WTC11 (cell line): ENCODE measurements around the gene GMPR. TPM values are rescaled to one million over a fixed set of nuclear protein-coding genes. Genes with fewer than 3 reads are reported as not detected.
"Not testable (repeated sequence)": the region's sequence is repeated elsewhere in the genome, so short reads cannot be mapped to it uniquely, and the experiment has no call there.

ENCODE experiments used
- ATAC-seq: fragments of 200-7000 bp; cut with Tn5 transposase; 2 replicates; pipeline ENCODE4 v1.10.0; 2021; ENCODE audit warnings: mild to moderate bottlenecking, moderate library complexity
- CTCF ChIA-PET: fragments of 300-600 bp; sonication (Branson Sonifier 250); formaldehyde crosslinking; loops from one replicate; lab custom pipeline; 2021; ENCODE audit warnings: antibody characterized with exemption; lab: Charles Lee
- POLR2A ChIA-PET: fragments of 350-600 bp; sonication (Branson Sonifier 250); formaldehyde crosslinking; loops from one replicate; lab custom pipeline; 2021; ENCODE audit warnings: antibody characterized with exemption; lab: Charles Lee
- DNase-seq: peaks from one replicate; pipeline ENCODE4 v3.0.0; 2021; ENCODE audit warnings: low spot score
- H3K27ac Mint-ChIP-seq: 2 replicates; pipeline ENCODE4 v1.8.0; 2021; ENCODE audit warnings: mixed read lengths
- H3K27me3 Mint-ChIP-seq: 2 replicates; pipeline ENCODE4 v1.8.0; 2021; ENCODE audit warnings: low read depth, mild to moderate bottlenecking, moderate library complexity, mixed read lengths
- H3K36me3 Mint-ChIP-seq: 2 replicates; pipeline ENCODE4 v1.8.0; 2021; ENCODE audit warnings: mixed read lengths
- H3K4me1 Mint-ChIP-seq: 2 replicates; pipeline ENCODE4 v1.8.0; 2022; ENCODE audit warnings: mixed read lengths
- H3K4me3 Mint-ChIP-seq: 2 replicates; pipeline ENCODE4 v1.8.0; 2021; ENCODE audit warnings: mild to moderate bottlenecking, moderate library complexity, mixed read lengths
- H3K9me3 Mint-ChIP-seq: 2 replicates; pipeline ENCODE4 v1.8.0; 2021; ENCODE audit warnings: mixed read lengths
- FOXJ3 ChIP-seq: sonication (generic); formaldehyde crosslinking; IDR thresholded peaks from 2 replicates; pipeline ENCODE4 v1.9.0; 2021; ENCODE audit warnings: missing genetic modification reagents, mild to moderate bottlenecking, borderline replicate concordance
- FOXK1 ChIP-seq: sonication (generic); formaldehyde crosslinking; IDR thresholded peaks from 2 replicates; pipeline ENCODE4 v1.8.0; 2022; ENCODE audit warnings: mild to moderate bottlenecking, moderate library complexity, missing genetic modification reagents
- JAZF1 ChIP-seq: fragments of 250-450 bp; sonication (Bioruptor Pico); IDR thresholded peaks from 2 replicates; pipeline ENCODE4 v1.9.0; 2021; ENCODE audit warnings: moderate library complexity, mild to moderate bottlenecking, inconsistent platforms
- MXD4 ChIP-seq: fragments of 250-450 bp; sonication (Bioruptor Pico); IDR thresholded peaks from 2 replicates; pipeline ENCODE4 v1.8.0; 2021; ENCODE audit warnings: mild to moderate bottlenecking, moderate library complexity, borderline replicate concordance
- SMAD3 ChIP-seq: sonication (generic); formaldehyde crosslinking; IDR thresholded peaks from 2 replicates; pipeline ENCODE4 v1.8.0; 2022; ENCODE audit warnings: missing genetic modification reagents, mild to moderate bottlenecking, borderline replicate concordance
- TEAD4 ChIP-seq: sonication (generic); formaldehyde crosslinking; IDR thresholded peaks from 2 replicates; pipeline ENCODE4 v1.8.0; 2022; ENCODE audit warnings: mild to moderate bottlenecking, missing genetic modification reagents
- ZNF263 ChIP-seq: sonication (generic); formaldehyde crosslinking; IDR thresholded peaks from 2 replicates; pipeline ENCODE4 v1.8.1; 2022; ENCODE audit warnings: low read depth, mild to moderate bottlenecking, moderate library complexity, missing genetic modification reagents
- total RNA-seq: library from RNA; stranded (reverse); gene quantifications from 3 replicates; pipeline ENCODE4 v1.2.3, GENCODE V29; 2021
- TF ChIP-seq, protein P1 (sequence below): sonication (generic); formaldehyde crosslinking; IDR thresholded peaks from 2 replicates; pipeline ENCODE4 v1.8.1; 2022; ENCODE audit warnings: low read depth, missing genetic modification reagents, borderline replicate concordance
- TF ChIP-seq, protein P2 (sequence below): fragments of 250-450 bp; sonication (Bioruptor Pico); IDR thresholded peaks from 2 replicates; pipeline ENCODE4 v1.9.0; 2021; ENCODE audit warnings: mild to moderate bottlenecking
- TF ChIP-seq, protein P3 (sequence below): sonication (generic); formaldehyde crosslinking; IDR thresholded peaks from 2 replicates; pipeline ENCODE4 v1.8.1; 2022; ENCODE audit warnings: missing genetic modification reagents, borderline replicate concordance
- TF ChIP-seq, protein P4 (sequence below): fragments of 250-450 bp; sonication (Bioruptor Pico); IDR thresholded peaks from 2 replicates; pipeline ENCODE4 v1.9.0; 2021; ENCODE audit warnings: mild to moderate bottlenecking, borderline replicate concordance
- TF ChIP-seq, protein P5 (sequence below): sonication (generic); formaldehyde crosslinking; IDR thresholded peaks from 2 replicates; pipeline ENCODE4 v1.8.1; 2023; ENCODE audit warnings: mild to moderate bottlenecking, missing genetic modification reagents, moderate library complexity
- TF ChIP-seq, protein P6 (sequence below): sonication (generic); formaldehyde crosslinking; IDR thresholded peaks from 2 replicates; pipeline ENCODE4 v1.8.1; 2023; ENCODE audit warnings: mild to moderate bottlenecking, moderate library complexity, missing genetic modification reagents

GMPR gene
- total RNA-seq, 1 experiment from 2014 or later: 2.4 TPM

DNA sequence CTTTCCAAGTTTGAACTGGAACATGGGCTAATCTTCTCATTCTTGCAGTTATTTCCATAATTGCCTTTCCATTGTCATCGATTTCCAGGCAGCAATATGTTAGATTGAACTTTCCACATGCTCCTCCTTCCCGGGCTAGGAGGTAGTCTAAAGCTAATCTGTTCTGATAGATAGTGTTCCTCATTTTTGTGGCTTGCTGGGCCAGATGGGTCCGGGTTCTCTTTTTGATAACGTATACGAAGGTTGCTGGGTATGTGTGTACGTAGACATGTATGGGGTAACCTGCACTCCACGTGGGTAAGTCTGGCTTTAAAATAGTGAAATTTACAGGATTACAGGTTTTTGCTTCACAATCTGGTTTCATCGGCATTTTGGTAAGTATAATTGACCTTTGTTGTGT, 14.0 kb upstream of the GMPR start (continued):
- TF ChIP-seq ZNF263: no peak
- TF ChIP-seq FOXK1 (CRISPR knock-in tag): no peak
- TF ChIP-seq, protein P1, sequence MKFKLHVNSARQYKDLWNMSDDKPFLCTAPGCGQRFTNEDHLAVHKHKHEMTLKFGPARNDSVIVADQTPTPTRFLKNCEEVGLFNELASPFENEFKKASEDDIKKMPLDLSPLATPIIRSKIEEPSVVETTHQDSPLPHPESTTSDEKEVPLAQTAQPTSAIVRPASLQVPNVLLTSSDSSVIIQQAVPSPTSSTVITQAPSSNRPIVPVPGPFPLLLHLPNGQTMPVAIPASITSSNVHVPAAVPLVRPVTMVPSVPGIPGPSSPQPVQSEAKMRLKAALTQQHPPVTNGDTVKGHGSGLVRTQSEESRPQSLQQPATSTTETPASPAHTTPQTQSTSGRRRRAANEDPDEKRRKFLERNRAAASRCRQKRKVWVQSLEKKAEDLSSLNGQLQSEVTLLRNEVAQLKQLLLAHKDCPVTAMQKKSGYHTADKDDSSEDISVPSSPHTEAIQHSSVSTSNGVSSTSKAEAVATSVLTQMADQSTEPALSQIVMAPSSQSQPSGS: no peak
- no peak for TF ChIP-seq JAZF1 (CRISPR knock-in tag)

DNA sequence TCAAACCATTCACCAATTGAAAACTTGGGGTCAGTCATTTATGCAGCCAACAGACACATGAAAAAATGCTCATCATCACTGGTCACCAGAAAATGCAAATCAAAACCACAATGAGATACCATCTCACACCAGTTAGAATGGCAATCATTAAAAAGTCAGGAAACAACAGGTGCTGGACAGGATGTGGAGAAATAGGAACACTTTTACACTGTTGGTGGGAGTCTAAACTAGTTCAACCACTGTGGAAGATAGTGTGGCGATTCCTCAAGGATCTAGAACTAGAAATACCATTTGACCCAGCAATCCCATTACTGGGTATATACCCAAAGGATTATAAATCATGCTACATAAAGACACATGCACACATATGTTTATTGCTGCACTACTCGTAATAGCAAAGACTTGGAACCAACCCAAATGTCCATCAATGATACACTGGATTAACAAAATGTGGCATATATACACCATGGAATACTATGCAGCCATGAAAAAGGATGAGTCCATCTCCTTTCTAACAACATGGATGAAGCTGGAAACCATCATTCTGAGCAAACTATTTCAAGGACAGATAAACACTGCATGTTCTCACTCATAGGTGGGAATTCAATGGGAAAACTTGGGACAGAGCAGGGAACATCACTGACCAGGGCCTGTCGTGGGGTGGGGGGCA, 13.2 kb upstream of the GMPR start:
- peaks cover 11% of the 10 kb centered on the region; the same call in 1 of the 2 replicates for H3K9me3 Mint-ChIP-seq
- CTCF ChIA-PET, H3K36me3 Mint-ChIP-seq, DNase-seq, POLR2A ChIA-PET, ATAC-seq, H3K27me3 Mint-ChIP-seq, H3K27ac Mint-ChIP-seq, H3K4me3 Mint-ChIP-seq, H3K4me1 Mint-ChIP-seq: not testable (repeated sequence)

DNA sequence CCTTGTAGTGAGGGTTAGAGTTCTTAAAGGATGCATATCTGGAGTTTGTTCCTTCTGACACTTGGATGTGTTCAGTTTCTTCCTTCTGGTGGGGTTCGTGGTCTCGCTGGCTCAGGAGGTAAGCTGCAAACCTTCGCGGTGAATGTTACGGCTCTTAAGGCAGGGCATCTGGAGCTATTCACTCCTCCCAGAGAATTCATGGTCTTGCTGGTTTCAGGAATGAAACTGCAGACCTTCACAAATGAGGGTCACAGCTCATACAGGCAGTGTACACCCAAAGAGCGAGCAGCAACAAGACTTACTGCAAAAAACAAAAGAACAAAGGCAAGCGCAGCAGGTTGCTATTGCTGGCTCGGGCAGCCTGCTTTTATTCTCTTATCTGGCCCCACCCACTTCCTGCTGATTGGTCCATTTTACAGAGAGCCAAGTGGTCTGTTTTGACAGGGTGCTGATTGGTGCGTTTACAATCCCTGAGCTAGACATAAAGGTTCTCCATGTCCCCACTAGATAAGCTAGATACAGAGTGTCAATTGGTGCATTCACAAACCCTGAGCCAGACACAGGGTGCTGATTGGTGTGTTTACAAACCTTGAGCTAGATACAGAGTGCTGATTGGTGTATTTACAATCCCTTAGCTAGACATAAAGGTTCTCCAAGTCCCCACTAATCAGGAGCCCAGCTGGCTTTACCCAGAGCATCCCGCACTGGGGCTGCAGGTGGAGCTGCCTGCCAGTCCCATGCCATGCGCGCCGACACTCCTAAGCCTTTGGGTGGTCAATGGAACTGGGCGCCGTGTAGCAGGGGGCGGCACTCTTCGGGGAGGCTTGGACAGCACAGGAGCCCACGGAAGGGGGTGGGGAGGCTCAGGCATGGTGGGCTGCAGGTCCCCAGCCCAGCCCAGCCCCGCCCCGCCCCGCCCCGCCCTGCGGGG, 12.0 kb upstream of the GMPR start:
- peaks cover 11% of the 10 kb centered on the region; the same call in 1 of the 2 replicates for H3K9me3 Mint-ChIP-seq
- H3K4me3 Mint-ChIP-seq, POLR2A ChIA-PET, H3K4me1 Mint-ChIP-seq, H3K27me3 Mint-ChIP-seq, H3K36me3 Mint-ChIP-seq, DNase-seq, H3K27ac Mint-ChIP-seq, CTCF ChIA-PET, ATAC-seq: not testable (repeated sequence)

DNA sequence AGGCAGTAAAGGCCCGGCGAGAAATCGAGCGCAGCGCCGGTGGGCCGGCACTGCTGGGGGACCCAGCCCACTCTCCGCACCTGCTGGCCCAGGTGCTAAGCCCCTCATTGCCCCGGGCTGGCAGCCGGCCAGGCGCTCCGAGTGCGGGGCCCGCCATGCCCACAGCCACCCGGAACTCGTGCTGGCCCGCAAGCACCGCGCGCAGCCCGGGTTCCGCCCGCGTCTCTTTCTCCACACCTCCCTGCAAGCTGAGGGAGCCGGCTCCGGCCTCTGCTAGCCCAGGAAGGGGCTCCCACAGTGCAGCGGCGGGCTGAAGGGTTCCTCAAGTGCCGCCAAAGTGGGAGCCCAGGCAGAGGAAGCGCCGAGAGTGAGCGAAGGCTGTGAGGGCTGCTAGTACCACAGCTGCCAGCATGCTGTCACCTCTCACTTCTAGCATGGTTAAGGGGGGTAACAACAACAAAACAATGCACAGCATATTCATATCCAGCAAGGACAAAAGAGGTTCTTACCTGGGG, 11.3 kb upstream of the GMPR start:
- no peak for DNase-seq
- ATAC-seq: no peak
- CTCF ChIA-PET: no interaction called here
- H3K9me3 Mint-ChIP-seq: peaks cover 11% of the 10 kb centered on the region; the same call in 1 of the 2 replicates
- H3K27ac Mint-ChIP-seq: no peak overlapping the region
- H3K36me3 Mint-ChIP-seq: no peaks in the 10 kb centered on the region
- H3K4me3 Mint-ChIP-seq: no peak overlapping the region
- POLR2A ChIA-PET: no interaction called here
- H3K4me1 Mint-ChIP-seq: peaks cover 5% of the 10 kb centered on the region
- H3K27me3 Mint-ChIP-seq: no peaks in the 10 kb centered on the region; the same call in 1 of the 2 replicates
- TF ChIP-seq, protein P2, sequence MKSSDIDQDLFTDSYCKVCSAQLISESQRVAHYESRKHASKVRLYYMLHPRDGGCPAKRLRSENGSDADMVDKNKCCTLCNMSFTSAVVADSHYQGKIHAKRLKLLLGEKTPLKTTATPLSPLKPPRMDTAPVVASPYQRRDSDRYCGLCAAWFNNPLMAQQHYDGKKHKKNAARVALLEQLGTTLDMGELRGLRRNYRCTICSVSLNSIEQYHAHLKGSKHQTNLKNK: no peak
- TF ChIP-seq, protein P3, sequence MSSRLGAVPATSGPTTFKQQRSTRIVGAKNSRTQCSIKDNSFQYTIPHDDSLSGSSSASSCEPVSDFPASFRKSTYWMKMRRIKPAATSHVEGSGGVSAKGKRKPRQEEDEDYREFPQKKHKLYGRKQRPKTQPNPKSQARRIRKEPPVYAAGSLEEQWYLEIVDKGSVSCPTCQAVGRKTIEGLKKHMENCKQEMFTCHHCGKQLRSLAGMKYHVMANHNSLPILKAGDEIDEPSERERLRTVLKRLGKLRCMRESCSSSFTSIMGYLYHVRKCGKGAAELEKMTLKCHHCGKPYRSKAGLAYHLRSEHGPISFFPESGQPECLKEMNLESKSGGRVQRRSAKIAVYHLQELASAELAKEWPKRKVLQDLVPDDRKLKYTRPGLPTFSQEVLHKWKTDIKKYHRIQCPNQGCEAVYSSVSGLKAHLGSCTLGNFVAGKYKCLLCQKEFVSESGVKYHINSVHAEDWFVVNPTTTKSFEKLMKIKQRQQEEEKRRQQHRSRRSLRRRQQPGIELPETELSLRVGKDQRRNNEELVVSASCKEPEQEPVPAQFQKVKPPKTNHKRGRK (CRISPR knock-in tag): no peak
- TF ChIP-seq MXD4 (CRISPR knock-in tag) (no peak), SMAD3 (CRISPR knock-in tag) (no peak), FOXJ3 (no peak), TEAD4 (CRISPR knock-in tag) (no peak)
- TF ChIP-seq, protein P4, sequence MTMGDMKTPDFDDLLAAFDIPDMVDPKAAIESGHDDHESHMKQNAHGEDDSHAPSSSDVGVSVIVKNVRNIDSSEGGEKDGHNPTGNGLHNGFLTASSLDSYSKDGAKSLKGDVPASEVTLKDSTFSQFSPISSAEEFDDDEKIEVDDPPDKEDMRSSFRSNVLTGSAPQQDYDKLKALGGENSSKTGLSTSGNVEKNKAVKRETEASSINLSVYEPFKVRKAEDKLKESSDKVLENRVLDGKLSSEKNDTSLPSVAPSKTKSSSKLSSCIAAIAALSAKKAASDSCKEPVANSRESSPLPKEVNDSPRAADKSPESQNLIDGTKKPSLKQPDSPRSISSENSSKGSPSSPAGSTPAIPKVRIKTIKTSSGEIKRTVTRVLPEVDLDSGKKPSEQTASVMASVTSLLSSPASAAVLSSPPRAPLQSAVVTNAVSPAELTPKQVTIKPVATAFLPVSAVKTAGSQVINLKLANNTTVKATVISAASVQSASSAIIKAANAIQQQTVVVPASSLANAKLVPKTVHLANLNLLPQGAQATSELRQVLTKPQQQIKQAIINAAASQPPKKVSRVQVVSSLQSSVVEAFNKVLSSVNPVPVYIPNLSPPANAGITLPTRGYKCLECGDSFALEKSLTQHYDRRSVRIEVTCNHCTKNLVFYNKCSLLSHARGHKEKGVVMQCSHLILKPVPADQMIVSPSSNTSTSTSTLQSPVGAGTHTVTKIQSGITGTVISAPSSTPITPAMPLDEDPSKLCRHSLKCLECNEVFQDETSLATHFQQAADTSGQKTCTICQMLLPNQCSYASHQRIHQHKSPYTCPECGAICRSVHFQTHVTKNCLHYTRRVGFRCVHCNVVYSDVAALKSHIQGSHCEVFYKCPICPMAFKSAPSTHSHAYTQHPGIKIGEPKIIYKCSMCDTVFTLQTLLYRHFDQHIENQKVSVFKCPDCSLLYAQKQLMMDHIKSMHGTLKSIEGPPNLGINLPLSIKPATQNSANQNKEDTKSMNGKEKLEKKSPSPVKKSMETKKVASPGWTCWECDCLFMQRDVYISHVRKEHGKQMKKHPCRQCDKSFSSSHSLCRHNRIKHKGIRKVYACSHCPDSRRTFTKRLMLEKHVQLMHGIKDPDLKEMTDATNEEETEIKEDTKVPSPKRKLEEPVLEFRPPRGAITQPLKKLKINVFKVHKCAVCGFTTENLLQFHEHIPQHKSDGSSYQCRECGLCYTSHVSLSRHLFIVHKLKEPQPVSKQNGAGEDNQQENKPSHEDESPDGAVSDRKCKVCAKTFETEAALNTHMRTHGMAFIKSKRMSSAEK (CRISPR knock-in tag): no peak
- TF ChIP-seq, protein P5, sequence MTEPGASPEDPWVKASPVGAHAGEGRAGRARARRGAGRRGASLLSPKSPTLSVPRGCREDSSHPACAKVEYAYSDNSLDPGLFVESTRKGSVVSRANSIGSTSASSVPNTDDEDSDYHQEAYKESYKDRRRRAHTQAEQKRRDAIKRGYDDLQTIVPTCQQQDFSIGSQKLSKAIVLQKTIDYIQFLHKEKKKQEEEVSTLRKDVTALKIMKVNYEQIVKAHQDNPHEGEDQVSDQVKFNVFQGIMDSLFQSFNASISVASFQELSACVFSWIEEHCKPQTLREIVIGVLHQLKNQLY (CRISPR knock-in tag): no peak
- TF ChIP-seq, protein P6, sequence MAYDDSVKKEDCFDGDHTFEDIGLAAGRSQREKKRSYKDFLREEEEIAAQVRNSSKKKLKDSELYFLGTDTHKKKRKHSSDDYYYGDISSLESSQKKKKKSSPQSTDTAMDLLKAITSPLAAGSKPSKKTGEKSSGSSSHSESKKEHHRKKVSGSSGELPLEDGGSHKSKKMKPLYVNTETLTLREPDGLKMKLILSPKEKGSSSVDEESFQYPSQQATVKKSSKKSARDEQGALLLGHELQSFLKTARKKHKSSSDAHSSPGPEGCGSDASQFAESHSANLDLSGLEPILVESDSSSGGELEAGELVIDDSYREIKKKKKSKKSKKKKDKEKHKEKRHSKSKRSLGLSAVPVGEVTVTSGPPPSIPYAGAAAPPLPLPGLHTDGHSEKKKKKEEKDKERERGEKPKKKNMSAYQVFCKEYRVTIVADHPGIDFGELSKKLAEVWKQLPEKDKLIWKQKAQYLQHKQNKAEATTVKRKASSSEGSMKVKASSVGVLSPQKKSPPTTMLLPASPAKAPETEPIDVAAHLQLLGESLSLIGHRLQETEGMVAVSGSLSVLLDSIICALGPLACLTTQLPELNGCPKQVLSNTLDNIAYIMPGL (CRISPR knock-in tag): no peak
